Aorta (tissue), 5 donors: Measurements from ENCODE around the gene C5orf58. TPM values are rescaled to one million over a fixed set of nuclear protein-coding genes. Genes with fewer than 3 reads are reported as not detected.
"Not testable (repeated sequence)": the region's sequence is repeated elsewhere in the genome, so short reads cannot be mapped to it uniquely, and the experiment has no call there.

Source experiments
- ATAC-seq: fragments of 200-7000 bp; cut with Tn5 transposase; one replicate; pipeline ENCODE4 v1.9.1; 2022; ENCODE audit warnings: moderate library complexity; ENCODE audit not compliant: low FRiP score
- DNase-seq, 2 donors: peaks; one replicate each; pipeline ENCODE4 v3.0.0-alpha.2; 2020
- H3K27ac ChIP-seq, 2 donors: one replicate each; pipeline ENCODE4 v1.5.1; 2013; ENCODE audit warnings: low read length in 2 of 2, mild to moderate bottlenecking in 2 of 2, moderate library complexity in 2 of 2, control low read depth in 1 of 2, inconsistent platforms in 1 of 2, low read depth in 1 of 2
- H3K27me3 ChIP-seq, 2 donors: one replicate each; pipeline ENCODE4 v1.6.1; 2013; ENCODE audit warnings: control low read depth in 1 of 2, low read length in 1 of 2, mild to moderate bottlenecking in 1 of 2, moderate library complexity in 1 of 2; ENCODE audit not compliant: insufficient read depth in 2 of 2, control insufficient read depth in 1 of 2
- H3K36me3 ChIP-seq, 2 donors: one replicate each; pipeline ENCODE4 v1.6.1; 2013; ENCODE audit warnings: control low read depth in 1 of 2, low read length in 1 of 2, mild to moderate bottlenecking in 1 of 2; ENCODE audit not compliant: insufficient read depth in 2 of 2, control insufficient read depth in 1 of 2
- H3K4me1 ChIP-seq, 2 donors: one replicate each; pipeline ENCODE4 v1.6.1; 2013; ENCODE audit warnings: low read length in 2 of 2, control low read depth in 1 of 2, mild to moderate bottlenecking in 1 of 2, moderate library complexity in 1 of 2; ENCODE audit not compliant: insufficient read depth in 2 of 2, control insufficient read depth in 1 of 2
- H3K4me3 ChIP-seq, 2 donors: one replicate each; pipeline ENCODE4 v1.5.1; 2013; ENCODE audit warnings: low read length in 2 of 2, control low read depth in 1 of 2, mild to moderate bottlenecking in 1 of 2
- H3K9me3 ChIP-seq: one replicate; pipeline ENCODE4 v1.6.1; 2013; ENCODE audit warnings: mild to moderate bottlenecking, low read length; ENCODE audit not compliant: control insufficient read depth
- WGBS, 2 donors: extraction: QIAGEN DNeasy Blood & Tissue Kit; methylation state at CpG; one replicate each; pipeline ENCODE4 v1.1.7; 2013; 5-methylcytosine and 5-hydroxymethylcytosine counted together
- intact Hi-C, 2 donors: fragments of 100-400 bp; cut with DNase I; formaldehyde crosslinking; loops; one replicate each; pipeline versions ENCODE4 v1.14.2 to v1.15.0; 2022
- polyA plus RNA-seq, 2 donors: library from polyadenylated mRNA; stranded (reverse); fragments of 200-250 nt; gene quantifications; one replicate each; pipeline ENCODE4 v1.2.3, GENCODE V29; 2013
- total RNA-seq, 2 donors: library from RNA; stranded (reverse); fragmentation: NEBNext Ultra II Directional; extraction: Animal tissue kit (Norgen Biotek cat#: 25700); gene quantifications; one replicate each; pipeline ENCODE4 v1.2.1, GENCODE V29; 2021
- donor health status: healthy with polysubstance abuse.
- donor health status: Bipolar disorder and iron deficiency.
- donor health status: DM: no; HTN: no; CAD: no.
- donor health status: DM: no; HTN: no; CAD: no.
- donor health status: DM: yes; HTN: yes; CAD: no.

C5orf58 gene
- total and polyA plus RNA-seq, 4 donors = not detected

DNA sequence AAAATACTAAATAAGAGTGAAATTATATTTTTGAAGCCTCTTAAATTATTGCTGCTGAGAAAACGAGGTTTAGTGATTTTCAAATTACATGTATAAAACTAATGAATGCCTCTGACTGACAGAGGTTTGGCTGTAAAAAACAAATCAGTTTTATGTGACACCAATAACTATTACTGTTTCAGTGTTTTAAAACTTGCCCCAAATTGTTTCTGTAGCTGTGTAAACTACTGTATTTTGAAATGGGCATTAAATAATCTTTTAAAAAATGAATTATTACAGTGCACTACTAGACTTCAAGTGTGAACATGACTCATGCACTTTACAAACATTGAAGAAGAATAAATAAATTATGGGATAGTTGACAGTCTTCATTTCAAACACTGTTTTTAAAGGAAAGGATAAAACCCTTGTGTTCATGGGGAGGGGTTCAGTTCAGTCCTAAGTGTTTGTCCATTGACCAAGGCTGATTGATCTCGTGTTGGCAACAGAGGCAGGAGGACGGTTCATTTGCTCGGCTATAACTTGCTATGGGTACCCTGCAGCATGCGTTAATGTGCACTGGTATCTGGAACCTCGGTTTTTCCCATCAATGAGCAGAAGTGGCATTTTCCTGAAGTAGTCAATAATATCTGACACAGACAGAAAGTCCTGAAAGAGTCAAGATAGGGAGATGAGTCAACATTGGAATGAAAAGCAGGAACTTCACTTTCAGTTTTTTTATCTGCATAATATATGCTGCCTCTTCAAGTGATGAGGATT is 15.6 kb downstream of the C5orf58 start:
- Histone ChIP-seq H3K36me3 (no peaks in the 10 kb centered on the region), H3K4me1 (no peaks in the 10 kb centered on the region), H3K27me3 (no peaks in the 10 kb centered on the region), H3K9me3 (peaks cover 2% of the 10 kb centered on the region), H3K4me3 (no peak overlapping the region), H3K27ac (no peak overlapping the region)
- no peak for ATAC-seq
- DNase-seq = no peak
- intact Hi-C loops = no loop called here
- WGBS, 2 donors = 63 to 67% methylated on average over 6 of the region's 6 CpGs

DNA sequence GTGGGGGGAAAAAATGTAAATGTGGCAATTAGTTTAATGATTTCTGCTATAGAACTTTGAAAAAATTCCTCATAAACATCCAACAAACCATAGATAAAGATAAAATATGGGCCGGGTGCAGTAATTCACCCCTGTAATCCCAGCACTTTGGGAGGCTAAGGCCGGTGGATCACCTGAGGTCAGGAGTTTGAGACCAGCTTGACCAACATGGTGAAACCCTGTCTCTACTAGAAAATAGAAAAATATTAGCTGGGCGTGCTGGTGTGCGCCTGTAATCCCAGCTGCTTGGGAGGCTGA is 16.1 kb downstream of the C5orf58 start:
- 86 to 91% methylated on average over 4 of the region's 4 CpGs for WGBS, 2 donors
- H3K36me3 ChIP-seq, H3K9me3 ChIP-seq, H3K4me1 ChIP-seq, H3K4me3 ChIP-seq, H3K27me3 ChIP-seq, DNase-seq, intact Hi-C loops, ATAC-seq, H3K27ac ChIP-seq: not testable (repeated sequence)

DNA sequence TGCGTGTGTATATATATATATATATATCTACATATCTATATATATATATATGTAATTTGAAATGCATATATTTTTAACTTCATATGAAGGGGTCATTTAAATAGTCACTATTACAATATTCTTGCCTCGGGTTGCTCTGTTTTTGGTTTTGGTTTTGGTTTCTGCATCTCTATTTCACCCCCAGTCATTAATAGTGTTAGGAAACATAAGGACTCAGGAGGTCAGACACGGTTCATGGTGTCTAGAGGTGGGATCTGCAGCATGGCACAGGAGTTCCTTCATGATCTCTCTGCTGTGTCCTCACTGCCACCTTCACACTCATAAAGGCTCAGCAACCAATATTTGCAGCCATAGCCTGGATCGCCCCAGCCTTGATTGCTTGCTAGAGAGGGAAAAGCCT is 16.6 kb downstream of the C5orf58 start:
- H3K4me3 ChIP-seq = no peak overlapping the region
- DNase-seq = no peak
- H3K27ac ChIP-seq = no peak overlapping the region
- H3K36me3 ChIP-seq = no peaks in the 10 kb centered on the region
- H3K9me3 ChIP-seq = peaks cover 2% of the 10 kb centered on the region
- peaks cover 0 to 2% of the 10 kb centered on the region in 2 donors for H3K27me3 ChIP-seq
- no peaks in the 10 kb centered on the region for H3K4me1 ChIP-seq
- 81 to 89% methylated on average over 4 of the region's 4 CpGs for WGBS, 2 donors
- no peak for ATAC-seq
- intact Hi-C loops = no loop called here

DNA sequence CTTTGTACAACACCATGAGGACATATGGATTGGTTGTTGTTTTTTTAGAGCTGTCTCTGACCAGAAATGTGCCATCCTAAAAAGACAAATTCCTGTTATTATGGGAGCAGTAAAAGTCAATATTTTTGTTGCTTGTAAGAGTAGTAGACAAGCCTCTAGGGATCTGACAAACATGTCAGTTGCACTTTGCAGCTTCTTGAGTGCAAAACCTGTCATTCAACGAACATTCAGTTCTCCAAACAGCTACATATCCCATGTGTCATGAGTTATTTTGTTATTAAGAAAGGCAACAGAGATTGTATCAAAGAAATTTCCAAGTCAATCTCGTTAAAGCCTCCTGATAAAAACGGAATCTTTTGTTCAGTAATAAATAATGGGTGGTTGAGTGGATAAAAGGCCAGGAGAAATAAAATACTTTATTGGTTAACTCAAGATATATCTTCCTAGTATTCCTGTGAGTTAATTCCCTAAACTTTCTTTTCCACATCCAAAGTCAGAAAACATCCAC is 18.1 kb downstream of the C5orf58 start:
- ATAC-seq (no peak), DNase-seq (no peak)
- Histone ChIP-seq H3K4me3 (no peak overlapping the region), H3K9me3 (peaks cover 2% of the 10 kb centered on the region), H3K27me3 (peaks cover 0 to 2% of the 10 kb centered on the region in 2 donors), H3K27ac (no peak overlapping the region), H3K4me1 (no peaks in the 10 kb centered on the region), H3K36me3 (no peaks in the 10 kb centered on the region)
- WGBS, 2 donors = 36 to 37% methylated on average over 3 of the region's 3 CpGs
- intact Hi-C loops = no loop called here

DNA sequence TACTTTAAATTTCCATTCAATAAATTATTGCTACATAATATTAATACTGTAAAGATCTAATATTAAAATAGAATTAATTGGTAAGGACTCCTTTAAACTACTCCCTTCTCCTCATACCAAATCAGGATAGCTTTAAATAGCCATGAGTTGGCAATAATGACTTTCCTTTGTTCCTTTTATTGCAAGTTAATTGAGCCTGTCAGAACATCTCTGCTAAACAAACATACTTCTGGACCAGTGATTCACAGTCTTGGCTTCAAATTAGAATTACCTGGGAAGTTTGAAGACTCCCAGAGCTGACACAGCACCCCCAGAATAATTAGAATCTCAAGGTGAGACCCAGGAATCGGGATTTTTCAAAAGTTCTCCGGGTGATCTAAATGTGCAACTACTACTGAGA is 18.7 kb downstream of the C5orf58 start:
- H3K27me3 ChIP-seq = peaks cover 0 to 2% of the 10 kb centered on the region in 2 donors
- no peak for ATAC-seq
- peaks cover under 1% of the 10 kb centered on the region for H3K9me3 ChIP-seq
- DNase-seq = no peak
- H3K4me3 ChIP-seq = no peak overlapping the region
- H3K36me3 ChIP-seq = no peaks in the 10 kb centered on the region
- WGBS, 2 donors = 59 to 84% methylated on average over 2 of the region's 2 CpGs
- intact Hi-C loops = no loop called here
- H3K4me1 ChIP-seq = no peaks in the 10 kb centered on the region
- no peak overlapping the region for H3K27ac ChIP-seq

DNA sequence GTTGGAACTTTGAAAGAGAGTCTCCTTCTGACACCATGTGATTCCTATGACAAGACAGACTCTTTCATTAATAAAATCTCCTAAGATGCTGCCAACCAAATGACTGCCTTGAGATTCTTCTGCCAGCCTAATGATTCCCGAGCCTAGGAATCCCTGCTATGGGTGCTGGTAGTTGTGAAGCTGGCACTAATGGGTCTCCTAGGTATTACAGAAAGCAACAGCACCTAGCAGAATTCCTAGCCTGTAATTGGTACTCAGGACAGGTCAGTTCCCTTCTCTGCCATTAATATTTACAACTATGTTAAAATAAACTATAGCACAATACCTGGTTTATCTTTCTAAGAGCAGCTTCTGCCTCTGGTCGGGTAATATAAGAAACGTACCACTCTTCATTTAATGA is 19.3 kb downstream of the C5orf58 start:
- 43 to 52% methylated on average over 3 of the region's 3 CpGs for WGBS, 2 donors
- no peaks in the 10 kb centered on the region for H3K4me1 ChIP-seq
- no peak overlapping the region for H3K4me3 ChIP-seq
- no peaks in the 10 kb centered on the region for H3K36me3 ChIP-seq
- peaks cover 0 to 2% of the 10 kb centered on the region in 2 donors for H3K27me3 ChIP-seq
- DNase-seq (no peak), ATAC-seq (no peak)
- H3K27ac ChIP-seq = no peak overlapping the region
- intact Hi-C loops = no loop called here
- no peaks in the 10 kb centered on the region for H3K9me3 ChIP-seq

DNA sequence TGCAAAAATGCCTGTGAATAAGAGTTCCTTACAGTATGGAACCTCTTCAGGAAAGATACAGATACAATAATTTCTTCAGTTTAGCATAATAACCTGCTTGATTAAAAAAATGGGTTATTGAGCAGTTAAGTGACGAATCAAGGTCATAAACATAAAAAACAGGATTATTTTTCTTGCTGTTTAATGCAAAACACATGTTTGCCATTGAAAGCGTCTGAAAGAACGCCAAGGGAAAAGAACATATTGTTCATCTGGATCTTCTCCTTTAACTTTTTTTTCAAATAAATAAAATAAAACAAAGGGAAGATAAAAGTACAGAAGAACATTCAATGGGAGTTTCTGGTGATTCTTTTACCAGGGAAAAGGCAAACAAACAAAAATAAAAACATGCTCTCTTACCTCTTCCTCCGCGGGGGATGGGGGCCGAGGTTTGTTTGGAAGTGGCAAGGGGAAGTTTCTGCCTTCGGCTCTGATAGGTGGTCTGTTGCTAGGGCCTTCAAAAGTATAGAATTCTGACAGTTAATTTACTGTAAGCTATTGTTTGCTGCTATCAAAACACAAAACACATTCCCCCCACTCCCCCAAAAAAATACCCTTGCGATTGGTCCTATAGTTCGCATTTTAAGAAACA is 20.1 kb downstream of the C5orf58 start:
- no peak for ATAC-seq
- Histone ChIP-seq H3K27me3 (peaks cover 0 to 2% of the 10 kb centered on the region in 2 donors), H3K4me1 (no peaks in the 10 kb centered on the region), H3K4me3 (no peak overlapping the region), H3K36me3 (no peaks in the 10 kb centered on the region), H3K27ac (no peak overlapping the region), H3K9me3 (no peaks in the 10 kb centered on the region)
- no peak for DNase-seq
- 39 to 44% methylated on average over 9 of the region's 9 CpGs for WGBS, 2 donors
- intact Hi-C loops = no loop called here

DNA sequence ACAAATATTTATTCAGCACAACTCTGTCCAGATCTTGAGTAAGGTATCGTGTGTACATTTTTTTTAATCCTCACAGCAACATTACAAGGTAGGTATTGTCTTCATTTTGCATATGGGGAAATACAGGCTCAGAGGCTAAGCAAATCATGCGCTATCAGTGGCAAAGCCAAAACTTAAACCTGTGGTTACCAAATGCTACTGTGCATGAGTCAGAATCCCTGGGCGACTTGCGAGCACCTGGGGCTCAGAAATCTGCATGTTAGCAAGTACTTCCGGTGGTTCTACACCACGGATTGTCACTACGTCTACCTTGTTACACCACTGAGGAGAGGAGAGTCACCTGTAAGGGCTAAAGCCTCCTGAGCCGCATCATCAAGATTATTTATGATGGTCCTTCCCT is 21.3 kb downstream of the C5orf58 start:
- no peak for DNase-seq
- no peak overlapping the region for H3K27ac ChIP-seq
- peaks cover 0 to 2% of the 10 kb centered on the region in 2 donors for H3K27me3 ChIP-seq
- H3K36me3 ChIP-seq = no peaks in the 10 kb centered on the region
- H3K4me3 ChIP-seq = no peak overlapping the region
- ATAC-seq = no peak
- no peaks in the 10 kb centered on the region for H3K9me3 ChIP-seq
- intact Hi-C loops = no loop called here
- WGBS, 2 donors = 78 to 80% methylated on average over 8 of the region's 8 CpGs
- H3K4me1 ChIP-seq = no peaks in the 10 kb centered on the region

DNA sequence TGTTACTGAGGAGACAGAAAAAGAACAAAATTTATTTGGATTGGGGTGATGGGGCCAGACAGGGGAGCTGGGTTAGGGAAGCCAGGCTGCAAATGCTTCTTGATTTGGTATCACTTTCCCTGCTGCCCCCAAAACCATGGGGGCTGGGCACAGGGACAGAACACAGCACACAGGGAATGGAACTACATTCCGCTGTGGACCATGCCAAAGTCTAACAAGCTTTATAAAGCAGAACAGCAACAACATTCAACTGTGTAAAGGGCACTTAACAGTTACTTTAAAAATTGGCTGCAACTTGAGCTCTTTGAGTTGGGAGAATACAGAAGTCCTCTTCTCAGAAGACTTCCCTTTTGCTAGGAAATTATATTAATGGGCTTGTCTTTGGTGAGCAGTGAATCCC is 23.8 kb downstream of the C5orf58 start:
- no peak for DNase-seq
- intact Hi-C loops = no loop called here
- H3K36me3 ChIP-seq = no peaks in the 10 kb centered on the region
- no peaks in the 10 kb centered on the region for H3K9me3 ChIP-seq
- no peak for ATAC-seq
- no peaks in the 10 kb centered on the region for H3K4me1 ChIP-seq
- H3K4me3 ChIP-seq = no peak overlapping the region
- WGBS, 2 donors = 81 to 88% methylated on average over 1 of the region's 1 CpG
- no peak overlapping the region for H3K27ac ChIP-seq
- H3K27me3 ChIP-seq = peaks cover 0 to 3% of the 10 kb centered on the region in 2 donors
